Measurements from ENCODE around the gene DNAH6. TPM values are rescaled to one million over a fixed set of nuclear protein-coding genes. Genes with fewer than 3 reads are reported as not detected.

The DNAH6 gene
- total RNA-seq, 1 experiment from 2014 or later, result 1.6 TPM

DNA sequence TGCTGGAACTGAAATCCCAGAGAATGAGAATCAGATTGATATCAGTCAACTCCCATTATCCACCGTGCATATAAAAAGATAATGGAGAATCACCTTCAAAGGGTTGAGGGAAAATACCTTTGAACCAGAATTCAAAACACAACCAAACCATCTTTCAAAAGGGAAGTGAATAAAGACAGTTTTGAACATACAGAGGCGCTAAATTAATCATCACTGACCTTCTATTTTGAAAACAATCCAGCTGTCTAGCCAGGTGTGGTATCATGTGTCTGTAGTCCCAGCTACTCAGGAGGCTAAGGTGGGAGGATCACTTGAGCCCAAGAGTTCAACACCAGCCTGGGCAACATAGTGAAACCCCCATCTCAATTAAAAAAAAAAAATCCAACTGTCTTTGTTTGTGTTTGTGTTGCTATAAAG, 300.9 kb downstream of the DNAH6 start:
- Histone ChIP-seq H4K20me1 (ENCODE audit: insufficient read depth) (no peaks in the 10 kb centered on the region), H3K27ac (ENCODE audit: low read depth, low read length) (no peak overlapping the region), H2AFZ (ENCODE audit: low read depth, low read length, poor library complexity, severe bottlenecking) (no peak overlapping the region), H3K9me2 (ENCODE audit: insufficient read depth) (no peaks in the 10 kb centered on the region), H3K79me2 (ENCODE audit: insufficient read depth, low read length) (no peaks in the 10 kb centered on the region), H3K36me3 (ENCODE audit: control insufficient read depth in 1 of 2, insufficient read depth in 2 of 2, low read length in 2 of 2) (no peaks in the 10 kb centered on the region), H3K27me3 (ENCODE audit: insufficient read depth, low read length) (no peaks in the 10 kb centered on the region), H3K9me3 (ENCODE audit: control insufficient read depth in 1 of 2, insufficient read depth in 1 of 2, low read depth in 1 of 2, low read length in 2 of 2) (no peaks in the 10 kb centered on the region), H3K4me3 (replicated peaks in 1 of 2; ENCODE audit: low read depth in 1 of 2, low read length in 2 of 2) (no peak overlapping the region), H3K9ac (ENCODE audit: low read length) (no peak overlapping the region), H3K4me1 (ENCODE audit: control insufficient read depth in 1 of 2, insufficient read depth in 2 of 2, low read length in 2 of 2) (no peaks in the 10 kb centered on the region), H3K4me2 (ENCODE audit: low read length) (no peak overlapping the region)
- RAD21 ChIA-PET (ENCODE audit: low non-redundant PET in 1 of 2, low total read pairs in 2 of 2, uncharacterized antibody in 2 of 2, unreplicated experiment in 2 of 2), result no interaction called here
- intact Hi-C loops (cut with micrococcal nuclease), result no loop called here
- CTCF ChIA-PET, result no interaction called here
- DNase-seq (ENCODE audit: low read depth, low spot score) (no peak), ATAC-seq (no peak)
- POLR2A ChIA-PET, result no interaction called here
- no peak for TF ChIP-seq SRF (IDR thresholded peaks at IDR 0.05; ENCODE audit: low read depth)
- no peak for TF ChIP-seq RAD21 (IDR thresholded peaks at IDR 0.05; ENCODE audit: low read depth)
- TF ChIP-seq JUND (IDR thresholded peaks at IDR 0.05), result no peak
- no peak for TF ChIP-seq TCF7L2 (IDR thresholded peaks at IDR 0.05; ENCODE audit: borderline replicate concordance, extremely low read depth, insufficient read depth, insufficient read length)
- TF ChIP-seq ATF3 (IDR thresholded peaks at IDR 0.05), result no peak
- no peak for TF ChIP-seq POLR2A (IDR thresholded peaks at IDR 0.05; ENCODE audit: borderline replicate concordance, extremely low read depth, insufficient read depth, insufficient read length)
- TF ChIP-seq CBX3 (IDR thresholded peaks at IDR 0.05; ENCODE audit: low read depth), result no peak
- no peak for TF ChIP-seq REST (IDR thresholded peaks at IDR 0.05; ENCODE audit: low read depth)
- BruUV-seq (replicated peaks), result no TSS peak
